GM12892 (cell line): ENCODE results near the gene ARHGAP15.

Source experiments
- POLR2A ChIP-seq: IDR thresholded peaks from 2 replicates; pipeline ENCODE4 v1.6.1; 2011; ENCODE audit warnings: low read depth, low read length, control low read depth
- POLR2AphosphoS5 ChIP-seq: IDR thresholded peaks from 2 replicates; pipeline ENCODE4 v1.6.1; 2011; ENCODE audit warnings: low read depth, low read length, control low read depth
- TAF1 ChIP-seq: IDR thresholded peaks from 2 replicates; pipeline ENCODE4 v1.6.1; 2011; ENCODE audit warnings: low read depth, mild to moderate bottlenecking, control low read depth, low read length, borderline replicate concordance

- TF ChIP-seq POLR2A (no peak), TAF1 (no peak), POLR2AphosphoS5 (no peak)
Measured at GRCh38 chr2:143284087-143284675, 155.0 kb downstream of the ARHGAP15 start.
